ENCODE data around the gene MAT2B. TPM values are rescaled to one million over a fixed set of nuclear protein-coding genes. Genes with fewer than 3 reads are reported as not detected.
"Not testable (repeated sequence)": the region's sequence is repeated elsewhere in the genome, so short reads cannot be mapped to it uniquely, and the experiment has no call there.

Gene MAT2B
- total RNA-seq, 1 experiment from 2014 or later: 80.2 TPM

DNA sequence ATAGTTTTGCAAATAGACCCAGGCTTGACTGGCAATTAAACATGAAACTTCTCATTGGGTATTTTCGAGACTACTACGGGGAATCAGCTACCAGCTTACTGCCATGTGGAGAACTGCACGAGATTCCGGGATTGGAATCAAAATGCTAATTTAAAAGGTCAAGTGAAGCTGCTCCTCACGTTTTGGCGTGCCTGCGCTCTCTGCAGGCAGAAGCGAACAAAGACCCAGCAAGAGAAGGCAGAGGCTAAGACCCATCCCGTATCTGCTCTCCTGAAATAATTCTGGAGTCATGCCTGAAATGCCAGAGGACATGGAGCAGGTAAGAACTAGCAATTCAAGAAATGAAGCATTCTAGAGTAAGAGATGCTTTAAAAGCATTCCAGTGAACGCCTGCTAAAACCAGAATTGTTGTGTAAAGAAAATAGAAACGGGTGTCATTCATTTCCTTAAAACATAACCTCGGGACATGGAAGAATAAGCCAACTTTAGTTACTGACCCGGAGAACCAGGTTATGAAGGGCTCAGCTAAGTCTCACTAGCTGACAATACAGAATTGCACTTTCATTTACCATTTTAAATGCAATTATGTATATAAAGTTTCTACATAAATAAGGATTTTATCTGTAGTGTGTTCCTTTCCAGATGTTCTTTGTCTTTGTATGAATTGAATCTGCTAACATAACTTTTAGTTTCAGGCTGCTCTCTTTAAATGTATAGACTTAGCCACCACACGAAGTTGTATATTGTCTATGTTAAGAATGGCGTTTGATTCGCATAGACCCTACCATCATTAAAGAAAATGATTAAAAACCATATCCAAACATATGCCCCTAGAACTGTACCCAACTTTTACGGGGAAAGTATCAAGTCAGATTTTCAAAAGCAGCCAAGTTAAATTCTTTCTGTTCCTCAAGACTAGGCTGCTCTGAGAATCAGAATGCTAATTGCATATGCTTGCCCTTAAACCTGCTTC, 2.0 kb upstream of the MAT2B start:
- DNase-seq (ENCODE audit: low read depth): peak; percentile 63

DNA sequence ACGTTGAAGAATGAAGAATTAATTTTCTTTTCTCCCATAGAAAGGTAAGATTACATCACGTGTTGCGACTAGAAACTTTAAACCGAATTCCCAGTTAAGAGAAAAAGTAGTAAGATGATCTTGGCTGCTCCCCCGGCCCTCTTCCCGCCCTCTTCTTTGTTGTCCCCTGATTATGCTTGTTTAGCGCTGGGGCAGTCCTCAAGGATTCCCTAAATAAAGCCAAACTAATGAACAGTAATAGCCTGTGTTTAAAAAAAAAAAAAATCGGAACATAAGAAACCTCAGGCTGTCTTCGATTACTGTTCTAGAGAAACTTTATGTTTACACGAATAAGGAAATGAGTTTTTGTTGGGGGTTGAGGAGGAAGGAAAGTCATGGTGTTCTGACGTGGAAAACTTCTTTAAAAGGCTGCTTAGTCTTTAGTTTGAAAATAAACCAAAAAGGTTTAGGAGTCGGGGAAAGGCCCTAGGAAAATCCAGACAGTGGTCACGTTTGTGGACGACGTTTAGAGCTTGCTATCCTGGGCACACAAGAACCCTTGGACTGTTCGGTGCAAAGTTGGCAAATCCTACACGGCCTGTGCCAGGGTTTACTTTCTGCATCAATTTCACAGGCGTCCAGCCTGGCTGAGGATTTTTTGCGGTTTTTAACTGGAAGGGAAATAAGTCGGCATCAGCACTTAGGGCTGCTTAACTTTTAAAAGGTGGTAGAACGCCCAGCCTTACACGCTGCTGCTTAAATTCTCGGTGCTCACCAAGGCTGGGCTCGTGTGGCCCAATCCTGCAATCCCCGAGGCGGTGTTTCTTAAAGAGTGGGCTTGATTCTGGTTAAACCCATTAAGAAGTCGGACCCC, 1.1 kb upstream of the MAT2B start:
- DNase-seq (ENCODE audit: low read depth): peak; percentile 71

DNA sequence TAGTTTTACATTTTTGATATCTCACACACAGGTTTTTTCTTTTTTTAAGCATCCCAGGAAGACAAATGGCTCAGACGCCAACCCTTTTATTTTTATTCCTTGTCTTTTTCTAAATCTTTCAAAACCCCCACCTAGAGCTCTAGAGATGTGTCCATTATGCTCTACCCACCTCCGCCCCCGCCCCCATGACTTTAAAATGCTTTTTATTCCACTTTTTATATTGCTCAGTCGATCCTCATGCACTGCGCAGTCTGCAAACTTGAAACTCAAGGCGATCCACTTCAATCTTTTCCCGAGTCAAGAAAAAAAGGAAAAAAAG, 411 bp upstream of the MAT2B start:
- DNase-seq (ENCODE audit: low read depth): no peak

DNA sequence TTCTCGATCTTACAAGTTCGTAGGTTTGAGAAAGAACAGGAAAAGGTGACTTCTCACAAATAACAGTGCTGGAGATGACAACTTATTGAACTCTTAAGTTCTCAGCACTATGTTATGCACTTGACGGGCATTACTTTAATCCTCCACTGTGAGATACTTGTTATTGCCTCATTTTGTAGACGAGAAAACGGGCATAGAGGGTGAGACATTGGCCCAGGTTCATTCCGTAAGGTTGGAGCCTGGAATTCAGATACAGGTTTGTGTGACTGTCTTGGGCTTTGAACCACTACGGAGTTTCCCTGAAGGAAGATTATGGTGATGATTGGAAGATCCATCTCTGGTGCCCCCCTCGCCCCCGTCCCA, 657 bp downstream of the MAT2B start:
- no peak for DNase-seq (ENCODE audit: low read depth)

DNA sequence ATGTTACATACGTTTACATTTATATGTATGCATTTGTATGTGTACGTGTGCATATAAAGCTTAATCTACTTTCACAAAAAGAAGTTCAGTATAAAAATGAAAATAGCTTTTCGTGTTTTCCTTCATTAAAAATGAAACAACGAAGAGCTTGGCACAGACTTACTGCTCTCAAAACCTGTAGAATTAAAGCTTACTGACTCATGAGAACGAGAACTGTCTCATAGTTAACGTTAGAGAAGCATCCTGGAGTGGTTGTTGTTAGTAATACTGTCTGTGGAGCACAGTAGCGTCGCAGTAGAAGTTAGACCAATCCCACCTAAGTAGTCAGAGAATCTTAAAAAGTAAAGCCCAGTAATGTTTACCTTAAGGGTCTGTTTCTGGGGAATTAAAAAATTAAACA, 1.3 kb downstream of the MAT2B start:
- DNase-seq (ENCODE audit: low read depth): peak; percentile 13

DNA sequence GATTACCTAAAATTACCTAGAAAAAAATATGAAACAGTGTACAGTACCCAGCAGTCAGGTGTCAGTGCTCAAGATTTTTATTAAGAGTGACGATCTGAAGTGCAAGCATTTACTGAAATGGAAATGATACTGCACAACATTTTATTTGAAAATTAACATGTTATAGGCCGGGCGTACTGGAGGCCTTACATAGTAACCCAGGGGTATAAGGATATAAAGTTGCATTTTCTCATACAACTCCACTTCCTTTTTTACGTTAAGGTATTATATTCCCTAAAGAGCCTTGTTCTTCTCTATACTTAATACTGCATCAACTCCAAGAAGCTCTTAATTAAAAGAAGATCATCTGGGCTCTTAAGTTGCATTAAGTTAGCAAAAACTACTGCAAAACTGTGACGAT, 3.3 kb downstream of the MAT2B start:
- no peak for DNase-seq (ENCODE audit: low read depth)

DNA sequence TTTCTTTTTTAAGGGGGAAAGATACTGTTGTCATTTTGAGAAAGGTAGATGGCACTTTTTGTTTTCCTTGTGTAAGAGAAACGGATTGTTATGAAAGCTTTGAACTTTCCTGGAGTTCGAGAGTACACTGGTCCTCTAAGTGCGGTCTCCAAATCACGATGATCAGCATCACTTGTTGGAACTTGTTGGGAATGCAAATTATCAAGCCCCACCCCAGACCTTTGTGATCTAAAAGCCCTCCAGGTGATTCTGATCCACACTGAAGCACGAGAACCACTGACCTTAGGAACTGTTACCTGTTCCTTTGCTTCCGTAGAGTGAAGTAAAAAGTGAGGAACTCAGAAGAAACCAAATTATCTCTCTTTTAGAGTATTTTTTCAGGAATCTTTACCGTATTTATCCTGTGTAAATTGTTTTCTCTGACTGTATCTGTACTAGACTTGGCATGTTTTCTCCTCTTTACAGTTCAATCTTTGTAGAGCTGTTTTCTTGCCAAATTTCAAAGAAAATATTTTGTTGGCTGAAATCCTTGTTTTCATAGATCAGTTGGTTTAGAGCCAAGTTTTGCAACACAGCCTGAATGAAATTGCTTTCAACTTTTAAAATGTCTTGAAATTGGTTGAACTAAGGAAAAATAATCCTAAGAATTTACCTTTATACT, 4.0 kb downstream of the MAT2B start:
- peak; percentile 9 for DNase-seq (ENCODE audit: low read depth)

DNA sequence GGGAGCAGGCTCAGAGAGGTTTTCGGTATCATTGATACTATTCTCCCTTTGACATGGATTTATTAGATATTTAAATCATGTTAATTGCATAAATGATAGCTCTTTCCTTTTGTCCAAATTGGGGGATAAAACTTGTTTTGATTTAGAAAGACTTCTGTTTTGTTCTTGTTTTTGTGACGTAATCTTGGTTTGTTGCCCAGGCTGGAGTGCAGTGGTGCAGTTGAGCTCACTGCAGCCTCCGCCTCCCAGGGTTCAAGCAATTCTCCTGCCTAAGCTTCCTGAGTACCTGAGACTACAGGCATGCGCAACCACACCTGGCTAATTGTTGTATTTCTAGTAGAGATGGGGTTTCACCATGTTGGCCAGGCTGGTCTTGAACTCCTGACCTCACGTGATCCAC, 7.1 kb downstream of the MAT2B start:
- DNase-seq (ENCODE audit: low read depth): no peak

DNA sequence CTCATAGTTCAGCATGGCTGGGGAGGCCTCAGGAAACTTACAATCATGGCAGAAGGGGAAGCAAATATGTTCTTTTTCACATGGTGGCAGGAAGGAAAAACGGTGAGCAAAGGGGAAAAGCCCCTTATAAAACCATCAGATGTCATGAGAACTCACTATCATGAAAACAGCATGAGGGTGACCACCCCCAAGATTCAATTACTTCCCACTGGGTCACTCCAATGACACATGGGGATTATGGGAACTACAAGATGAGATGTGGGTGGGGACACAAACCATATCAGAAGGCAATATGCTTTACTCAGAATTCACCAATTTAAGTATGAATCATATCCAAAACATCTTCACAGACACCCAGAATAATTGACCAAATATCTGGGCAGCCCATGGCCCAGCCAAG, 19.7 kb downstream of the MAT2B start:
- no peak for DNase-seq (ENCODE audit: low read depth)

DNA sequence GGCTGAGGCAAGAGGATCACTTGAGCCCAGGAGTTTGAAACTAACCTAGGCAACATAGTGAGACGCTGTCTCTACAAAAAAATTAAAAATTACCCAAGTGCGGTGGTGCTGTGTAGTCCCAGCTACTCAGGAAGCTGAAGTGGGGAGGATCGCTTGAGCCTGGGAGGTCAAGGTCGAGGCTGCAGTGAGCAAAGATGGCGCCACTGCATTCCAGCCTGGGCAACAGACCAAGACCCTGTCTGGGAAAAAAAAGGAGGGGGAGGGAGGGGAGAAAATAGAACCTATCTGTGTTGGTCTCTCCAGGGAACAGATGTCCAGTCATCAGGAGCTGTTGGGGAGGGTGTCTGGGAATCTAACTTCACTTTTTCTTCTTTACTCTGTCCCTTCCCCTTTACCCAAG, 24.3 kb downstream of the MAT2B start:
- no peak for DNase-seq (ENCODE audit: low read depth)

DNA sequence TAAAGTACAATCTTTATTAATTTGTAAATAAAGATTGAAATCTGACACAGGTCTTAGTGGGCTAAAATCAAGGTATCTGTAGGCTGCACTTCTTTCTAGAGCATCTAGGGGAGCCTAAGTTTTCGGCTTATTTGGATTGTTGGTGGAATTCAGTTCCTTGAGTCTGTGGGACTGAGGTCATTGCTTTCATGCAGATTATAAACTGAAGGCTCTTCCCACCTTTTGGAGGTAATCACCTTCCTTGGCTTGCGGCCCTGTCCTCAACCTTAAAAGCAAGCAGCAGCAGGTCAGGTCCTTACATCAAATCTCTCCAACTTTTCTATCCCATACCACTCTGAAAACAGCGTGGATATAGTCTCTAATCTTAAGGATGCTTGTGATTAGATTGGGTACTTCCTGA, 25.9 kb downstream of the MAT2B start:
- no peak for DNase-seq (ENCODE audit: low read depth)

DNA sequence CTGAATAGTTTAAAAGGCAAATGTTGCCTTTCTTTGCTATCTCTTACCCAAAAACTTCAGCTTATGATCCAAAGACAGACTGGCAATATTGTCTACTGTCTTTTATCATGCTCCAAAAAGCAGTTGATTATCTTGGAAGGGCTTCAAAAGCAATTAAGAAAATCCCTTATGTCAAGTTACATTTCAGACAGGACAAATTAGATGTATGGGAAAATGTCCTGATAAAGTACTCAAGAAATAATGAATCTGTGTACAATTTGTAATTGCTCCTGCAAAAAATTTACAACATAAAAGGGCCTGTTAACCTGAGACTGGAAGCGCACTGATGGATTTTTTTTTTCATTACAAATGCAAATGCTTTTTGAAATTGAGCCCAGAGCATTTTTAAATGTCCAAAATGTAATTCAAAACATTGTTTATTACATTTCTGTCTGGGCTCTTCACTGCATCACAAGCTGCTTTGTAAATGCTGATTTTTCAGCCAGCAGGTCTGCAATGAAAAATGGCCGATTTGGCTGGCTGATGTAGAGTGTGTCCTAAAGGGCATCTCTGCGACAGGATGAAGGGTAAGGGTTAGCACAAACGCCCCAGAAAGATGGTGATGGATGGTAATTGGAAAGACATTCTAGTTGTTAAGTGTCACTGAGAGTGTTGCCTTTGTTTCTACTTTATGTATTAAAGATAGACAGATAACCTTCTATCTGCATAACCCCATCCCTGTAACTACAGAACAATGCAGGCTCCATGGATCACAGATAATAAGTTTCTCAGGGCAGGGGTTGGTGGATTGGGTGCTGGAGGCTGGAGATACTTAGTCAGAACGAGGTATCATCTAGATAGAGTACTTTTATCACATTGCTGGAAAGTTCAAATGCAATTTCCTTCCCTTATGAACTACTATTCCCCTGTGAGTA, 27.0 kb downstream of the MAT2B start:
- DNase-seq (ENCODE audit: low read depth): no peak

DNA sequence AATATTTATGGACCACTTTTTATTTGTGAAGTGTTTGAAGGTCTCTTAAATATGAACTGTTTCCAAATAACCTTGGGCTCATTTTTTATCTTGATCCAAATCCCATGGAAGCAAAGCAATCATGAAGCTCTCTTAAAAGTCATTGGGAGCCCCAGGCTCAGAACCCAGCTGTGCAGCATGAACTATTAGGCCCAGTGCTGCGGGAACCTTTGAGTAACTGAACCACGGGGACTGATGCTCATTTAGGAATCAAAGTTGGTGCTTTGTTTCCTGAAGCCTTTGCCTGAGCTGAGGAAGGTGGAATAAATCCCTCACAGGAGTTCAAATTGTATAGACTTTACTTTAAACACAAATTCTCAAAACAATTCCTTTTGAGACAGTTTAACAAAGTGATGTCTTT, 27.8 kb downstream of the MAT2B start:
- no peak for DNase-seq (ENCODE audit: low read depth)

DNA sequence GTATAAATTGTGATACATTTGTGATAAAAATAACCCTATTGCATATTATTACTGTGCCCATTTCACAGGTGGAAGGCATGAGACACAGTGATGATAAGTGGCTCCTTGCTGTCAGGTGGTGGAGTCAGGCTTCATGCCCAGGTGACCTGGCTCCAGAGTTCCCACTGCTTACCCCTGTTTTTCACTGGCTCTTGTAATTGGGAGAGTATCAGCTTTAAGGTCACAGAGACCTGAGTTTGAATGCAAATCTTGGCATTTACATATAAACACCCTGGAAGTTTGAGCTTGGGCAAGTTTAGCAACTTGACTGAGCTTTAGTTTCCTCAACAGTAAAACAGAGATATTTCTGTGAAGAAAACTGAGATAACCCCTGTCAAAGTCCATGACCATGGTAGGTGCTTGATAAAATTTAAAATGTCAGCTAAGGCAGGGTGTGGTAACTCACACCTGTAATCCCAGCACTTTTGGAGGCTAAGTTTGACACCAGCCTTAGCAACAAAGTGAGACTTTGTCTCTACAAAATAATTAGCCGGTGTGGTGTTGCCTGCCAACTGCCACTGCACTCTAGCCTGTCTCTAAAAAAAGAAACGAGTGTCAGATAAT, 29.2 kb downstream of the MAT2B start:
- DNase-seq (ENCODE audit: low read depth): no peak

DNA sequence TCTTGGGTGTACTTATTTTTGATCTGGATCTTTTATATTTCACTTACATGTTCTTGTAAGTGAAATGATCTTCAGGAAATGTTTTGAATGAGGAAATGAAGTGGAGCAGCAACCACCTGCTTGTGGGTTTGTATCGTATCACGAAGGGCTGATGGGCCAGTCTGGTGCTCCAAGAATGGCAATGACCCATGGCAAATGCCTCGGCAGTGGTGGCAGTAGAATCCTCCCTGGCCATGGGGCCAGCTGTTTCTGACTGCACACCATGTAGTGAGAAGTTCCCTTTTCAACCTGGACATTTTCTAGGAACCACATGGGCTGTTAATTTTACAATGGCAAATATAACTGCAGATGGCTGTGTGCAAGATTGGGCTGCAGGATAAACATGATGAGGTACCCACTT, 29.9 kb downstream of the MAT2B start:
- DNase-seq (ENCODE audit: low read depth): no peak

DNA sequence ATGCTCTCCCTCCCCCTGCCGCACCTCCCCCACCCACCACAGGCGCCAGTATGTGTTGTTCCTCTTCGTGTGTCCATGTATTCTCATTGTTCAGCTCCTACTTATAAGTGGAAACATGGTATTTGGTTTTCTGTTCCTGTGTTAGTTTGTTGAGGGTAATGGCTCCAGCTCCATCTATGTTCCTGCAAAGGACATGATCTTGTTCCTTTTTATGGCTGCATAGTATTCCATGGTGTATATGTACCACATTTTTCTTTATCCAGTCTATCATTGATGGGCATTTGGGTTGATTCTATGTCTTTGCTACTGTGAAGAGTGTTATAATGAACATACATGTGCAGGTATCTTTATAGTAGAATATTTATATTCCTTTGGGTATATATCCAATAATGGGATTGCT, 31.0 kb downstream of the MAT2B start:
- not testable (repeated sequence) for DNase-seq (ENCODE audit: low read depth)

DNA sequence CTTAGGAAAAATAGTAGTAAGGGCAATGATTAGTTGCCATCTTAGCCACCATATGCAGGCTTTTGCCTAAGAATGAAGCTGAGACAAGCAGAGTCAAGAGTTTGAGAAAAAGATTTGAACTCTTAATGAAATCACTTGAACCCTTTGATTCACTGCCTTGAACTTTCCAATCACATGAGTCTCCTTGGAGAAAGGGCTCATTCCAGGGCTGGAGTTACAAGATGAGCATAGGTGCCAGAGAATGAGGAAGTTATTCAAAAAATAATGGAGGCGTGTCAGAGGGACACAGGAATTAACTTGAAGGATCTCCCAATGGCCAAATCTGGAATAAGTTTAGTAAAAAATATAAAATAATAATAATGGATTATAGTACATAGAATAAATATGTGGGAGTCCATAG, 35.3 kb downstream of the MAT2B start:
- no peak for DNase-seq (ENCODE audit: low read depth)

DNA sequence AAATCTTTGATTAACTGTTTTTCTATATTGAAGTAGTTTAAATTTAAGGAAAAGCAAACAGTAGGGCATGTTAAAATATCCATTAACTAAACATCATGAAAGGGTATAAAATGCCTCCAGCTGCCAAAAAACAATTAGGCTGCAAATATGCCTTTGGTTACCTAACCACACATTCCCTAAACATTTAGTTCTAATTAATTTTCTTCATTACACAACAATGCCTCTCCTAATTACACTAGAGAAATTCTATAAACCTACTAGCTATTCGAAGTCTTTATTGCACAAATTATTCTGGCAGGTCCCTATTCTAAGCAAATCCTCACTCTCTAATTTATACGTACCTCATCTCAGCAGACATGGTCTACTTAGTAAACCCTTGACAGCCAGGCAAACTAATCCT, 37.4 kb downstream of the MAT2B start:
- DNase-seq (ENCODE audit: low read depth): no peak

DNA sequence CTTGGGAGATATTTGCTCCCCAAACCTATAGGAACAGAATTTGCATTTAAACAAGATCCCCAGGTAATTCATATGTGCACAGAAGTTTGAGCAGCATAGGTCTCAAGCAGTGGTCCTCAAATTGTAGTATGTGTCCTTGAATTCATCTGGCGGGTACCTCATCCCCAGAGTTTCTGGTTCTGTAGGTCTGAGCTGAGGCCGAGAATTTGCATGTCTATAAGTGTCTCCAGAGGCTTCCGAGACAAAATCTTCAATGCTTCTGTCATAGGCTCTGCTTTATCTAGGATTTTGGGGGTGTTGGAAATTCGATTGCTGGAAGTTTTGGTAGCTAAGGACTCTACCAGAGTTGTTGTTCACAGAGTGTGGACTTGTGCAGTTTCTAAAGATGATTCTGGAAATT, 38.6 kb downstream of the MAT2B start:
- DNase-seq (ENCODE audit: low read depth): no peak

DNA sequence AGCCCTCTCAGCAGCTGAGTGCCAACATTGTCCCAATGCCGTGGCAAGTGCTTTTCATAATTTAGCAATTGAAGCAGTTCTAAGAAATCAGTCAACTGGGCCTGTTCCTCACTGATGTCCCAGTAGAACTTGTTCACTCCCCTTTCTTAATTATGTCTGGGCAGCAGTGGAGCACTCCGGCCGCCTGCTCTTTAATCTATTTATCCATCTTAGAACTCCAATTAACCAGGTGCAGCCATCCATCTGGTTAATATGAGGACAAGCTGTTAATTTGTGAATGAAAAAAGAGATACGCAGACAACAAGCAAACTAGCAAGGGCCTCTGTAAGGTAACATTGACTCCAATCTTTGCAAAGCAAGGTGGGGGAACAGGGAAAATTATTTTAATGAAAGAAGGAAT, 39.4 kb downstream of the MAT2B start:
- no peak for DNase-seq (ENCODE audit: low read depth)

DNA sequence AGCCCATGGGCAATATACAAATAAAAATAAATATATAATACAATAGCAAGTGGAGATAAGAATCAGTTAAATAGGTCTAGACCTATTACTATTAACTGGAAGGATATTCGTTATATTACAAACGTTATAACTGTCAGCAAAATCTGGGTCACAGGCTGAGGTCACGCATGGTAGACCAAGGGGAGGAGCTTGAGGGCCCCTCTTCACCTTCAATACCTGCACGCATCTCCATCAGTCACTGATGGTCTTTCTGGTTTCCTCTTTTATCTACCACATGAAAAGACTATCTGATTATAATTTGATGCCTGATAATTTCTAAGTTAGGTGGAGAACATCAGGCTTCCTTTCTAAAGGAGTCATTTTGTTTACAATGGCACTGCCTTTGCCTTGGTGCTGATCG, 43.2 kb downstream of the MAT2B start:
- DNase-seq (ENCODE audit: low read depth): no peak
